ENCODE measurements around the gene NET1. TPM values are rescaled to one million over a fixed set of nuclear protein-coding genes. Genes with fewer than 3 reads are reported as not detected.

NET1 gene
- total RNA-seq, 2 experiments from 2014 or later: 39.8 to 46.3 TPM

DNA sequence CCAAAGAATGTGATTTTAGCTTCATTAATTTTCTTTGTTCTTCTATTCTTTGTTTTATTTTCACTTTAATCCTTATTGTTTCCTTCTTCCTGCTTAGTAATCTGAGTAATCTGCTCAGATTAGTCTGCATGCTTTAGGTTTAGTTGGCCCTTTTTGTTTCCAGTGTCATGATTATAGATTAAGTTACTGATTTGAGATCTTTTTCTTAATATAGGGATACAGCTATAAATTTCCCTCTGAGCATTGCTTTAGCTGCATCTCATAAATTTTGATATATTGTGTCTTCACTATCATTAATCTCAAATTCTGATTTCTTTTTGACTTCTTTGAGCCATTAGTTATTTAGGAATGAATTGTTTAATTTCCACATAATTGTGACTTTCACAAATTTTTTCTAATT is 6.2 kb downstream of the NET1 start:
- no peaks in the 10 kb centered on the region for H3K9me2 ChIP-seq (ENCODE audit: insufficient read depth, low read length)
- H3K79me2 ChIP-seq (ENCODE audit: insufficient read depth, low read depth, low read length): peaks cover 97% of the 10 kb centered on the region
- CTCF ChIA-PET (ENCODE audit: unreplicated experiment): no interaction called here
- no peak for DNase-seq (ENCODE audit: low spot score)
- no peak overlapping the region for H2AFZ ChIP-seq (ENCODE audit: low read length)
- POLR2A ChIA-PET: interaction anchor here (0.6 to 1.8 kb wide), 5 partner anchors 8 to 21 kb away, joined by 3 to 6 read pairs (median 4); no protein-coding TSS in a partner anchor
- TF ChIP-seq, protein P1, sequence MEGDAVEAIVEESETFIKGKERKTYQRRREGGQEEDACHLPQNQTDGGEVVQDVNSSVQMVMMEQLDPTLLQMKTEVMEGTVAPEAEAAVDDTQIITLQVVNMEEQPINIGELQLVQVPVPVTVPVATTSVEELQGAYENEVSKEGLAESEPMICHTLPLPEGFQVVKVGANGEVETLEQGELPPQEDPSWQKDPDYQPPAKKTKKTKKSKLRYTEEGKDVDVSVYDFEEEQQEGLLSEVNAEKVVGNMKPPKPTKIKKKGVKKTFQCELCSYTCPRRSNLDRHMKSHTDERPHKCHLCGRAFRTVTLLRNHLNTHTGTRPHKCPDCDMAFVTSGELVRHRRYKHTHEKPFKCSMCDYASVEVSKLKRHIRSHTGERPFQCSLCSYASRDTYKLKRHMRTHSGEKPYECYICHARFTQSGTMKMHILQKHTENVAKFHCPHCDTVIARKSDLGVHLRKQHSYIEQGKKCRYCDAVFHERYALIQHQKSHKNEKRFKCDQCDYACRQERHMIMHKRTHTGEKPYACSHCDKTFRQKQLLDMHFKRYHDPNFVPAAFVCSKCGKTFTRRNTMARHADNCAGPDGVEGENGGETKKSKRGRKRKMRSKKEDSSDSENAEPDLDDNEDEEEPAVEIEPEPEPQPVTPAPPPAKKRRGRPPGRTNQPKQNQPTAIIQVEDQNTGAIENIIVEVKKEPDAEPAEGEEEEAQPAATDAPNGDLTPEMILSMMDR (conservative IDR thresholded peaks at IDR 0.05; ENCODE audit: low read length): no peak
- no peak for TF ChIP-seq EZH2phosphoT487 (IDR thresholded peaks at IDR 0.05; ENCODE audit: borderline replicate concordance, low read depth, low read length)
- no TSS peak for BruUV-seq (replicated peaks)
- peaks cover 22% of the 10 kb centered on the region for H3K36me3 ChIP-seq (ENCODE audit: insufficient read depth, low read length)
- intact Hi-C loops (cut with micrococcal nuclease; ENCODE audit: unreplicated experiment): no loop called here
- peaks cover 23% of the 10 kb centered on the region for H3K9me3 ChIP-seq (ENCODE audit: low read length)
- H3K27ac ChIP-seq (ENCODE audit: low read depth, low read length, poor library complexity, severe bottlenecking): no peak overlapping the region
- H4K20me1 ChIP-seq (ENCODE audit: insufficient read depth, low read length): no peaks in the 10 kb centered on the region
- H3K4me3 ChIP-seq (ENCODE audit: low read depth, low read length, poor library complexity, severe bottlenecking): no peak overlapping the region
- H3K4me2 ChIP-seq (ENCODE audit: low read length): no peak overlapping the region
- peaks cover 13% of the 10 kb centered on the region for H3K4me1 ChIP-seq (ENCODE audit: insufficient read depth, low read length, poor library complexity, severe bottlenecking)

DNA sequence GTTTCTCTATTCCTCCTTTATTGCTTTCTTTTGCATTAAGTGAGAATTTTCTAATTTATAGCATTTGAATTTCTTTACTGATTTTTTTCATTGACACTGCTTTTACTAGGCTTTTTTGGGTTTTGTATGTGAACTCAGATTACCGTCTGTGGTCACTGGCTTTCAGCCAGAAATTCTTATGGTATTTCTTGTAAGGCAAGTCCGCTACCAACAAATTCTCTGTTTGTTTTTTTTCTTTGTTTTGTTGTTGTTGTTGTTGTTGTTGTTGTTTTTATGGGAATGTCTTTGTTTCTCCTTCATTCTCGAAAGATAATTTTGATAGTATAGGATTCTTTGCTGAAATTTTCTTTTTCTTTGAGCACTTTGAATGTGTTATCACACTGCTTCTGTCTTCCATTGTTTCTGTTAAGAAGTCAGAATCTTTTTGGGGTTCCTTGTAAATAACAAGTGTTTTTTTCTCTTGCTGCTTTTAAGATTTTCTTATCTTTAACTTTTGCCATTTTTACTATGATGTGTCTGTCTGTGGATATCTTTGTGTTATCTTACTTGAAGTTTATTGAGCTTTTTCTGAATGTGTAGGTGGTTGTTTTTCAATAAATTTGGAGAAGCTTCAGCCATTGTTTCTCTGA is 7.2 kb downstream of the NET1 start:
- H3K36me3 ChIP-seq (ENCODE audit: insufficient read depth, low read length): peaks cover 22% of the 10 kb centered on the region
- H3K9me3 ChIP-seq (ENCODE audit: low read length): peaks cover 23% of the 10 kb centered on the region
- ChIA-PET POLR2A (interaction anchor here (0.5 to 1.1 kb wide), 2 partner anchors 9 to 15 kb away, joined by 3 read pairs; no protein-coding TSS in a partner anchor), CTCF (ENCODE audit: unreplicated experiment) (no interaction called here)
- no peak overlapping the region for H3K27ac ChIP-seq (ENCODE audit: low read depth, low read length, poor library complexity, severe bottlenecking)
- DNase-seq (ENCODE audit: low spot score): no peak
- BruUV-seq (replicated peaks): no TSS peak
- peaks cover 97% of the 10 kb centered on the region for H3K79me2 ChIP-seq (ENCODE audit: insufficient read depth, low read depth, low read length)
- no peak overlapping the region for H2AFZ ChIP-seq (ENCODE audit: low read length)
- peaks cover 3% of the 10 kb centered on the region for H3K4me1 ChIP-seq (ENCODE audit: insufficient read depth, low read length, poor library complexity, severe bottlenecking)
- H3K9me2 ChIP-seq (ENCODE audit: insufficient read depth, low read length): no peaks in the 10 kb centered on the region
- no peak overlapping the region for H3K4me2 ChIP-seq (ENCODE audit: low read length)
- H4K20me1 ChIP-seq (ENCODE audit: insufficient read depth, low read length): no peaks in the 10 kb centered on the region; the same call in 1 of the 2 replicates
- TF ChIP-seq, protein P1 (conservative IDR thresholded peaks at IDR 0.05; ENCODE audit: low read length): no peak
- TF ChIP-seq EZH2phosphoT487 (IDR thresholded peaks at IDR 0.05; ENCODE audit: borderline replicate concordance, low read depth, low read length): no peak
- intact Hi-C loops (cut with micrococcal nuclease; ENCODE audit: unreplicated experiment): no loop called here
- H3K4me3 ChIP-seq (ENCODE audit: low read depth, low read length, poor library complexity, severe bottlenecking): no peak overlapping the region

DNA sequence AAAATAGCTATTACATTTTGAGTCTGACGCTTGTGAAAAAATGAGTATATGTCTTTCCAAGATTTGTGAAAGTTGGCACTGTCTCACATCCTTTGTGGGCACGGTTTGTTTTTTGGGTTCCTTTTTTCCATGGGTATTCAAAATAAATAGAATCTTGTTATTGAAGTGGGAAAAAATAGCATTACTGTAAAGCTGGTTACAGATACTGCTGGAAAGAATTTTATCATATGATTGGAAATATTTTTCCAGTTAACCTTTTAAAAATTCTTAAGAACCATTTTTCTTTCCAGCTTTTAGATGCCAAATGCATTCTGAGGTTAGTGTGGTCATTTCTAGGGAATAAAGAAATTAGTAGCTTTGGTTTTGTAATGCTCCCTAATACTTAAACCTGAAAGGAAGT is 11.4 kb downstream of the NET1 start:
- Histone ChIP-seq H4K20me1 (ENCODE audit: insufficient read depth, low read length) (no peaks in the 10 kb centered on the region; the same call in 1 of the 2 replicates), H3K9me3 (ENCODE audit: low read length) (peaks cover 14% of the 10 kb centered on the region), H2AFZ (ENCODE audit: low read length) (no peak overlapping the region), H3K4me1 (ENCODE audit: insufficient read depth, low read length, poor library complexity, severe bottlenecking) (no peaks in the 10 kb centered on the region), H3K4me3 (ENCODE audit: low read depth, low read length, poor library complexity, severe bottlenecking) (no peak overlapping the region), H3K27ac (ENCODE audit: low read depth, low read length, poor library complexity, severe bottlenecking) (no peak overlapping the region), H3K9me2 (ENCODE audit: insufficient read depth, low read length) (no peaks in the 10 kb centered on the region), H3K36me3 (ENCODE audit: insufficient read depth, low read length) (peaks cover 14% of the 10 kb centered on the region; the same call in 1 of the 2 replicates), H3K79me2 (ENCODE audit: insufficient read depth, low read depth, low read length) (peaks cover 77% of the 10 kb centered on the region), H3K4me2 (ENCODE audit: low read length) (no peak overlapping the region)
- no peak for DNase-seq (ENCODE audit: low spot score)
- CTCF ChIA-PET (ENCODE audit: unreplicated experiment): no interaction called here
- no TSS peak for BruUV-seq (replicated peaks)
- intact Hi-C loops (cut with micrococcal nuclease; ENCODE audit: unreplicated experiment): no loop called here
- no peak for TF ChIP-seq EZH2phosphoT487 (IDR thresholded peaks at IDR 0.05; ENCODE audit: borderline replicate concordance, low read depth, low read length)
- TF ChIP-seq, protein P1 (conservative IDR thresholded peaks at IDR 0.05; ENCODE audit: low read length): no peak
- POLR2A ChIA-PET: interaction anchor here (0.7 to 2.8 kb wide), 6 partner anchors 8 to 33 kb away, joined by 3 to 6 read pairs (median 4); no protein-coding TSS in a partner anchor

Data from OCI-LY7 (cell line).